ENCODE results near the gene SFXN3.

The SFXN3 gene

DNA sequence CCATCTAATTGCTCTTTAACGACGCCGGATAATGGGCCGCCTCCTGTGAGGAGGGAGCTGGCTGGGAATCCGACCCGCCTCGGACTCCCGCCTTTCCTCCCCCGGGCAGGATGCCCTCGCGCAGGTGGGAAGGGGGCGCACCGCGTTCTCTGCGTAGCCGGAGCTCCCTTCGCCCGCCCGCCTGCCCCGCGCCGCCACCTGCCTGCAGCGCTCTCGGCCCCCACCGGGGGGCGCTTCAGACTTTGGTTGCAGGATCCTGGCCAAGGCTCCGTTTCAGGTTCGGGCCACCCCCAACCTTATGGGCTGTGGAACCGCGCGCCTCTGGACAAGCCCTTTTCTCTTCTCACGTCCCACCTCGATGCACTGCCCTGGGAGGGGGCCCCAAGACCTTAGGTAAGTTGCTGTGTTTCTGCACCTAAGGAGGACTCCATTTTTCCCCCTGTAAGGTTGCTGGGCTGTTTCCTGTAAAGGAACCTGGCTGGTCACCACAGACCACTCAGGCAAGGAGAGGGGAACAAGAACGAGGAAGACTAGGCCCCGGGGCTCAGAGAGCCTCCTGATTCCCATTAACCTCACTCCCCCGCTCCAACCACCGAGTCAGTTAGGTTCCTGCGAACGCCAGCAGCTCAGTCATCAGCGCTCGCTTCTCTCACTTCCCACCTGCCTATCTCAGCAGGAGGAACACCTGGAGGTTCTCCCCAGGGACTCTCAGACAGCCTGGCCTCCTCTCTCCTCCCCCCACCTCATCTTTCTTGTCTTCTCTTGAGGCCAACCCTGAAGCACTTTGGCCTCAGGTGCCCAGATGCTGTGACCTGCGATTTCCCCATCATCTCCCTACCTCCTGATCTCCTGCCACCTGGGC, 19.4 kb downstream of the SFXN3 start:
- in situ Hi-C loops (cut with HindIII; ENCODE audit: low sequenced_read_pairs) = no loop called here

DNA sequence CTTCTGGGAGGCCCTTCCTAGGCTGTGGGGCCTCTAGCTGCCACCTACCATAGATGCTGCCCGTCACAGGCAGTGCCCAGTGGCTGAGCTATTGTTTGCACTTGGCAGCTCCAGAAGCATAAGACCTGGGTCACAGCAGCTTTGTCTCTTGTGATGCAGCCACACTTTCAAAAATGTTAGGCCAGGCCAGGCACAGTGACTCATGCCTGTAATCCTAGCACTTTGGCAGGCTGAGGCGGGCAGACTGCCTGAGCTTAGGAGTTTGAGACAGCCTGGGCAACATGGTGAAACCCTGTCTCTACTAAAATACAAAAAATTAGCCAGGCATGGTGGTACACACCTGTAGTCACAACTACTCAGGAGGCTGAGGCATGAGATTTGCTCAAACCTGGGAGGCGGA, 21.3 kb downstream of the SFXN3 start:
- in situ Hi-C loops (cut with HindIII; ENCODE audit: low sequenced_read_pairs) = no loop called here

DNA sequence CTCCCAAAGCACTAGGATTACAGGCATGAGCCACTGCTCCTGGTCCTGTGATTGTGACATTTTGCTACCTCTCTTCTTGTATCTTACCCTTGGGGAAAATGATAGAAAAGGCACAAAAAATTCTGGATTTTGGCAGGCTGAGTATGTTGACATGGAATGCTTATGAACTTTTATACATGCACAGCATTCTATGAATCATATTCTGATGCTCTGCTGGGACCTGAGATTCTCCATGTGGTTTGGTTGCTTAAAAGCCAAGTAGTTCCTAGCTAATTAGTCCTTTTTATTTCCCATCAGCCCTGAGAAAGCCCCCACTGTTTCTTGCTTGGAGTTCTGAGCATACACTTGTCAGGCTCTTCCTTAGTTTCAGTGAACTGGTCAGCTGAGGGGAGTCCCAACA, 22.5 kb downstream of the SFXN3 start:
- in situ Hi-C loops (cut with HindIII; ENCODE audit: low sequenced_read_pairs) = no loop called here

DNA sequence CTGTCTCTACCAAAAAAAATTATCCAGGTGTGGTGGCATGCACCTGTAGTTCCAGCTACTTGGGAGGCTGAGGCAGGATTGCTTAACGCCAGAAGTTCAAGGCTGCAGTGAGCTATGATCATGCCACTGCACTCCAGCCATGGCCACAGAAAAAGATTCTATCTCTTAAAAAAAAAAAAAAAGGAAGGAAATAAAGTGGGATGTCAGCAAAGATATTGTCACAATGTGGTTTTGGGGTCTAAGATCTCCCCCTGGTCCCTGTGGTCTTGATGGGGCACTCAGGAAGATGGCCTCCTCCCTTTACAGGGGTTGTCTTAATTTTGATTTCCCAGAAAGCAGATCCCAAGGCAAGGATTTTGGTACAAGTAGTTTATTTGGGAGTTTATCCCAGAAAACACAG, 23.3 kb downstream of the SFXN3 start:
- in situ Hi-C loops (cut with HindIII; ENCODE audit: low sequenced_read_pairs) = no loop called here

DNA sequence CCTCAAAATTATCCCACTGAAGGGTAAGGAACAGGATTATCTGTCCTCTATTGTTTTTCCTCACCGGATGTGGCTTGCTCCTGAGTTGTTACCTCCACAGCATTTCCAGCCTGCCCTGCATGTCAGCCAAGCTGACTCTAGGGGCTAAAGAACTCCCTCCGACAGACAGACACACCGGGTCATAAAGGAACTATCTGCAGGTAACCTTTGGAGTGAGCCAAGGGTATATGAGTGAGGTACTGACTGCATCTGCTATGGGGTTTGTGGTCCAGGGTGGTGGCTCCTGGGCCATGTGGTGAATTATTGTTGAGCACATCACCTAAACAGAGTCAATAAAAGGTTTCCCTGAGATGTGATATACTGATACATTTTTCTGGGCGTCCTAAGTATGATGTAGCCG, 23.8 kb downstream of the SFXN3 start:
- in situ Hi-C loops (cut with HindIII; ENCODE audit: low sequenced_read_pairs) = no loop called here

DNA sequence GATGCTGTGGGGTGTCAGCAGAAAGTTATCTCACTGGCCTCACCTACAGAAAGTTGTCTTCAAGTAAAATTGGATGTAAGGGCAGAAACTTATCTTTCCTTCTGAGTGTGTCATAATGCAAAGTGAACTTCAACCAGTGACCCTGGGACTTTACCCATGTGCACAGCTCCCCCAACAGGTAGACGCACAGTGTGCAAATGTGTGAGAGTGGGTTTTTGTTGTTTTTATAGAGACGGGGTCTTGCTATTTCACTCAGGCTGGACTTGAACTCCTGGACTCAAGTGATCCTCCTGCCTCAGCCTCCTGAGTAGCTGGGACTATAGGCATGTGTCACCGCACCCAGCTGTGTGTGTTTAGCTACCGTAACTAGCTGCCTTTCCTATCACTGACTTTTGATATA, 24.4 kb downstream of the SFXN3 start:
- in situ Hi-C loops (cut with HindIII; ENCODE audit: low sequenced_read_pairs) = no loop called here

DNA sequence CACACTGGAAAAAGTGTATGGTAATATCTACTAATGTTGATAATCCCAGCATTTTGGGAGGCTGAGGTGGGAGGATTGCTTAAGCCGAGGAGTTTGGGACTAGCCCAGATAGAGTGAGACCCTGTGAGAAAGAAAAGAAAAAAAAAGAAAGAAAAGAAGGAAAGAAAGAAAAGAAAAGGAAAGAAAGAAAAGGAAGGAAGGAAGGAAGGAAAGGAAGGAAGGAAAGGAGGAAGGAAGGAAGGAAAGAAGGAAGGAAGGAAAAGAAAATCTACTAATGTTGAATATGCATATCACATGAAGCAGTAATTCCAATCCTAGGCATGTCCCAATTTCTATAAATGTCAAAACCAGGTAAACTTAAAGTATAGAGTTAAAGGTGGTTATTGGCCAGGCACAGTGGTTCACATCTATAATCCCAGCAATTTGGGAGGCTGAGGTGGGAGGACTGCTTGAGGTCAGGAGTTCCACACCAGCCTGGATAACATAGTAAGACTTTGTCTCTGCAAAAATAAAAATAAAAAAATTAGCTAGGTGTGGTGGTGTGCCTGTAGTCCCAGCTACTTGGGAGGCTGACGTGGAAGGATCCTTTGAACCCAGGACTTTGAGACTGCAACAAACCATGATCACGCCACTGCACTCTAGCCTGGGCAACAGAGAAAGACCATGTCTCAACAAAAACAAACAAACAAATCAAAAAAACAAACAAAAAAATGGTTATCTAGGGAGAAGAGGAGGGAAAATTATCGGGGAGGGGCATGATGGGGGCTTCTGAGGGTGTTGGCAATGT, 25.5 kb downstream of the SFXN3 start:
- in situ Hi-C loops (cut with HindIII; ENCODE audit: low sequenced_read_pairs) = no loop called here

DNA sequence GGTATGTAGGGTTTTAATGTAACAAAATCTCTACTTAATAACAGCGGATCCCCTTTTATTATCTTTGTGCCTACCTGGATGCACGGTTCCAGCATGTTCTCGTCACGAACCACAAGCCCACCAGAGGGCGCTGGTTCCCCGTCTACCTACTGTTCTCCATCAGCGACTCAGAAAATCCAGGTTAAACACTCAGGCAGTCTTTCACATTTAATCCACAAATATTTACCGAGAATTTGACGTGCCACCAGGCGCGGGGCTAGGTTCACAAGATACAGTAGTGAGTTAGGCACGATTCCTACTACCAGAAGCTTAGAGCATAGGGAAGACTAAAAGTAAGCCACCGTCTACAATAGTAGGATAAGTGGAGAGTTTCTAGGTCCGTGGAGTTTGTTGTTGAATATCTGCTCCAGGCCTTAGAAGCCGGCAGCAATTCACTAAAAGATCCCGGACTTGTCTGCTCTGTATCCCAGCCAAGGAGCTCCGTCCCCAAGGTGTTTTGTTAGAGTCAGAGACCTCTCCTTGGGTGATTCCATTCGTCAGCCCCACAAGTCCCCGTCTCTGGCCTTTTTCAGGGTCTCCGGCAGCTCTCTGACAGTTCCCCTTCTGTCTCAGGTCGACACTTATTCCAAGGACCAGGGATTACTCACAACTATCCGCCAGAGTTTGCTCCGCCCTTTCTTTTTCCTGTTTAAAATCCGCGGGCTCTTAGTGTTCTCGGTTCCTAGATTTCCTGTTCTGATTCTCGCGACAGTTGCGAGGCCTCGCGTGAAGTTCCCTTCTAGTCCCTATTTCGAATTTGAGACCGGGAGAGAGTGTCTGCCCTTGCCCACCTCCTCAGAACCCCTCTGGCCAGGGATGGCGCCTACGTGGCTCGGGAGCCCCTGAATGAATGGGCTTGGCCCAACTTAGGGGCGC, 29.3 kb downstream of the SFXN3 start:
- in situ Hi-C loops (cut with HindIII; ENCODE audit: low sequenced_read_pairs) = no loop called here

DNA sequence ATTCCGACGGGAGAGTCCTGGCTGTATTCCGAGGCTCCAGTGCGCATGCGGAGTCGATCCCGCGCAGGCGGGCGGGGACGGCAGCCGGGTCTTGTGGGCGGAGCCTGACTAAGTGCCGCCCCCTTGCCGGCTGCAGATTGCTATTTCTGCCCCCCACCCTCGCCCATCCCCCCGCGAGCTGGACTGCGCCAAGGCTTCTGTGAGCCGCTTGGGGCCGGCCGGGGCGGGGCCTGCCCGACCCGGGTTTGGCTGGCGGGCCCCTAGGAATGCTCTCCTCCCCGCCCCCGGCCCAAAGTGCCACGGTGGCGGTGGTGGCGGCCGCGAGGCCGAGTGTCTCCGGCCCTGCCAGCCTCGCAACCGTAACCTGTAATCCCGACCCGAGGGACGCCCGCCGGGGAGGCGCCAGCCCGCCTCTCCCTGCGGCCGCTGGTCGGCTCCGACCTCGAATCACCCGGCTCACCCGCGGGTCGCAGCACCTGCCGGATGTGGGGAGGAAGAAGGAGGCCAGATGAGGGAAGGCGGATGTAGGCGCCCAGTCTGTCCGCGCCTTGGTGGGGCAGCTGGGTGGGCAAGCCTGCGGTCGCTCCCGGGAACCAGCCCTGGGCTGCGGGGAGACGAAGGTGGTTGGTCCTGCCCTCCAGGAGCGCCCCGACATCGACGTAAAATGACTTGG, 30.1 kb downstream of the SFXN3 start:
- in situ Hi-C loops (cut with HindIII; ENCODE audit: low sequenced_read_pairs) = no loop called here

DNA sequence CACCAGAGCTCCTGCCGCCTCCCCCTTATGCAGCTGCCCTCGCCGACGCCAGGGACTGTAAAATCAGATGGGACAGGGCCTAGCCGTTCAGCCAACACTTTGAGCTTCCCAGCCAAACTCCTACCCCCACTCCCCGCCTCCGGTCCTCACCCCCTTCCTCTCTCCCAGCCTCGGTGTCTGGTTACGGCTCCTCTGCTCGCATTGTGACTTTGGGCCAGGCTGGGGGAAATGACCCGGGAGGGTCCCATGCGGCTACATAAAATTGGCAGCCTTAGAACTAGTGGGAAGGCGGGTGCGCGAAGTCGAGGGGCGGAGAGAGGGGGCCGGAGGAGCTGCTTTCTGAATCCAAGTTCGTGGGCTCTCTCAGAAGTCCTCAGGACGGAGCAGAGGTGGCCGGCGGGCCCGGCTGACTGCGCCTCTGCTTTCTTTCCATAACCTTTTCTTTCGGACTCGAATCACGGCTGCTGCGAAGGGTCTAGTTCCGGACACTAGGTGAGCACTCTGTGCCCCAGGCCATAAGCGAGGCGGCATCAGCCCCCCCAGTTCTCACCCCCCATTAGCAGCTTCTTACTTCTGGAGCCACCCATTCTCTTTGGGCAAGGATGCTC, 30.7 kb downstream of the SFXN3 start, which contains the start of gene KAZALD1:
Gene KAZALD1 (plus strand): TSS at position 366 of the 608 bp plus-strand sequence. CDS start 604 bp downstream, outside the sequence.
- in situ Hi-C loops (cut with HindIII; ENCODE audit: low sequenced_read_pairs) = no loop called here

DNA sequence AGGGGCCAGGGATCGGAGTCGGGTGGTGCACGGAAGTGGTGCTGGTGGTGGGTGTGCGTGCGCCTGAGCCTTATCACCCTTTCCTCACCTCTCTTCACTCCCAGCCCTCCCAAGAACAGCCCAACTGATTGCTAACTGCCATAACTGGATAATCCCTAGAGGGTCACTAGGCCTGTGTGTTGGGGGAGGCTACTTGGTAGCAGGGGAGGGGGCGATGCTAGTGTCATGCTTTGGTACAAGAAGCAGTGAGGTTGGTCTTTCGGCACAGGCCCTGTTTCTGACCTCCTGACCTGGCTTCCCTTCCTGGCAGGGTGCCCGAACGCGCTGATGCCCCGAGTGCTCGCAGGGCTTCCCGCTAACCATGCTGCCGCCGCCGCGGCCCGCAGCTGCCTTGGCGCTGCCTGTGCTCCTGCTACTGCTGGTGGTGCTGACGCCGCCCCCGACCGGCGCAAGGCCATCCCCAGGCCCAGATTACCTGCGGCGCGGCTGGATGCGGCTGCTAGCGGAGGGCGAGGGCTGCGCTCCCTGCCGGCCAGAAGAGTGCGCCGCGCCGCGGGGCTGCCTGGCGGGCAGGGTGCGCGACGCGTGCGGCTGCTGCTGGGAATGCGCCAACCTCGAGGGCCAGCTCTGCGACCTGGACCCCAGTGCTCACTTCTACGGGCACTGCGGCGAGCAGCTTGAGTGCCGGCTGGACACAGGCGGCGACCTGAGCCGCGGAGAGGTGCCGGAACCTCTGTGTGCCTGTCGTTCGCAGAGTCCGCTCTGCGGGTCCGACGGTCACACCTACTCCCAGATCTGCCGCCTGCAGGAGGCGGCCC, 31.4 kb downstream of the SFXN3 start:
- in situ Hi-C loops (cut with HindIII; ENCODE audit: low sequenced_read_pairs) = no loop called here

DNA sequence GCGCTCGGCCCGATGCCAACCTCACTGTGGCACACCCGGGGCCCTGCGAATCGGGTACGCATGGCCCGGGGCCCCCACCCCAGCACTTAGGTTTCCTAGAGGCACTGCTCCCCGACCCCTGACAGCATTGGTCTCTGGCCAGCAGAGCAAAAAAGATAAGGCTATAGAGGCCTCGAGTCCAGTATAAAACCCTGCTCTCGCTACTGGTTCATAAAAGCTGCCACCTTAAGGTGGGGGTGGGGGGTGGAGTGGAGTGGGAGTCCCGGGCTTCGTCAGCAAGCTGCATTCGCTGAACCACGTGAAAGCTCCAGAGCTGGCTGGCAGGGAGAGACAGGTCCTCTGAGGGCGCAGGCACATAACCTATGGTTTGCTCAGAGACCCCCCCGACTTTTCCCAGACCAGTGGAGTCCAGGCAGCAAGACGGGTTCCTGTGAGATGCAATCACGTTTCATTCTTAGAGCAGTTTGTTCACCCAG, 32.1 kb downstream of the SFXN3 start:
- in situ Hi-C loops (cut with HindIII; ENCODE audit: low sequenced_read_pairs) = no loop called here

DNA sequence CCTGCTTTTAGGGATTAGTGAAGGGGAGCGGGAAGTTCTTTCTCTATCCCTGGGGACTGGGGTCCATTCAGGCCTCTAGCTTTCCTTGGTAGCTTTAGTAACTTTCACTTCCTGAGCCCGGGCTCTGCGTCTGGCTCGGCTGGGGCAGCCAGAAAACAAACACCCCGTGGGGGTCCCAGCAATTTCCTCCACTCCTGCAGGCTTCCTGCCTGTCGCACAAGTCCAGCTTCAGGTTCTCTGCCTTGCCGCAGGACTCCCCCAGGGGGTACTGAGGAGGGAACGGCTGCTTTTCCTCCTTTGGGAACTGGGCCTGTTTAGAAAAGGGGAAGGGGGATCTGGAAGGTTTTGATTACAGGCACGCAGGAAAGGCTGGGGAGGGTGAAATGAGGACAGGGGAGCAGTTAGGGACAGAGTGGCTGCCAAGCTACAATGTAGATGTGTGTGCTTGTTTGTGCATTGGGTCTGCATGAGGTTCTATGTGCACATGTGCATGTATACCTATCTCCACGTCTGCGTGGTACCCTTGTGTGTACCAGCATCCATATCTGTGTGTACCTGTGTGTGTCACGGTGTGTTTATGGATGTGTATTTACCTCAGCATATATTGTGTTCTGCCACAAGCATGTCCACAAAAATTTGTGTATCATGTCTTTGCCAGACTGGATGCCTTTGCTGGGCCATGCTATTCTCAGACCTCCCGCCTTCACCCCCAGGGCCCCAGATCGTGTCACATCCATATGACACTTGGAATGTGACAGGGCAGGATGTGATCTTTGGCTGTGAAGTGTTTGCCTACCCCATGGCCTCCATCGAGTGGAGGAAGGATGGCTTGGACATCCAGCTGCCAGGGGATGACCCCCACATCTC, 32.7 kb downstream of the SFXN3 start:
- in situ Hi-C loops (cut with HindIII; ENCODE audit: low sequenced_read_pairs) = no loop called here

DNA sequence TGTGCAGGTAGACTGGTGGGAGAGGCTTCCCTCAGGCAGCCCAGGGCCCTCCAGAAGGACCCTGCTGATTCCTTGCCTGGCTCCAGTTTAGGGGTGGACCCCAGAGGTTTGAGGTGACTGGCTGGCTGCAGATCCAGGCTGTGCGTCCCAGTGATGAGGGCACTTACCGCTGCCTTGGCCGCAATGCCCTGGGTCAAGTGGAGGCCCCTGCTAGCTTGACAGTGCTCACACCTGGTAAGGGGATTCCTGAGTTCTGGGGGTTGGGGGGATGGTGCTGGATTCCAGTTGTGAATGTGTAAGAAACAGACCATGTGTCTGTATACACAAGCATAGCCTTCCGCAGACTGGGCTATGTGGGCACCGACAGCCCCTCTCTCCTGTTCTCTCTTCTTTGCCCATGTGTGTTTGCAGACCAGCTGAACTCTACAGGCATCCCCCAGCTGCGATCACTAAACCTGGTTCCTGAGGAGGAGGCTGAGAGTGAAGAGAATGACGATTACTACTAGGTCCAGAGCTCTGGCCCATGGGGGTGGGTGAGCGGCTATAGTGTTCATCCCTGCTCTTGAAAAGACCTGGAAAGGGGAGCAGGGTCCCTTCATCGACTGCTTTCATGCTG, 33.5 kb downstream of the SFXN3 start:
- in situ Hi-C loops (cut with HindIII; ENCODE audit: low sequenced_read_pairs) = no loop called here

DNA sequence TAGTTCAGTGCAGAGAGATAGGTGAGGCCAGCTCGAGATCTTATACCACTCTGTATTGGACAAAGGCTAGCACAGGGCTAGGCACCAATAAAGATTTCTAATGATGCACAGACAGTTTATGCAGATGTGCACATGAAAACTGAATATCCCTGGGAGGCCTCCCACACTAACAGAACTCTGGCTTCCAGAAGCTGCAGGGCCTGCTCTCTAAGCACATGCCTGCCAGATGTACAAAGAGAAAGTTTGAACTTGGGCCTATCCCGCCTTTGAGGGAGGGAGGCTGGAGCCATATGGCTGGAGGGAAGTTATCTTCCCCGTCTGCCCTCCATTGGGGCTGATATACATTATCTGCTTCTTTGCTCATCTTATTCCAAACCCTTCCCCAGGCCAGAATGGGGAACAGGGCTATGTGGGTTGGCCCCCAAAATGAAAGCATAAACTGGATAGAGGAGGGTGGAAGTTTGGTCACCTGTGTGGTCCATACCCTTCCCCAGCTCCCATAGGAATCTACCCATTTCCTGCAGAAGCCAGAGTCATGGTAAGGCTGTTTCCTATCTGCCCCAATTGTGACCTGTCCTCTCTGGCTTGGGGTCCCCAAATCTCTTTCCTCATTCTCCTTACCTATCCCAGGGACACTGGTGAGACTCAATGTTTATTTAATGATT, 34.6 kb downstream of the SFXN3 start:
- in situ Hi-C loops (cut with HindIII; ENCODE audit: low sequenced_read_pairs) = no loop called here

DNA sequence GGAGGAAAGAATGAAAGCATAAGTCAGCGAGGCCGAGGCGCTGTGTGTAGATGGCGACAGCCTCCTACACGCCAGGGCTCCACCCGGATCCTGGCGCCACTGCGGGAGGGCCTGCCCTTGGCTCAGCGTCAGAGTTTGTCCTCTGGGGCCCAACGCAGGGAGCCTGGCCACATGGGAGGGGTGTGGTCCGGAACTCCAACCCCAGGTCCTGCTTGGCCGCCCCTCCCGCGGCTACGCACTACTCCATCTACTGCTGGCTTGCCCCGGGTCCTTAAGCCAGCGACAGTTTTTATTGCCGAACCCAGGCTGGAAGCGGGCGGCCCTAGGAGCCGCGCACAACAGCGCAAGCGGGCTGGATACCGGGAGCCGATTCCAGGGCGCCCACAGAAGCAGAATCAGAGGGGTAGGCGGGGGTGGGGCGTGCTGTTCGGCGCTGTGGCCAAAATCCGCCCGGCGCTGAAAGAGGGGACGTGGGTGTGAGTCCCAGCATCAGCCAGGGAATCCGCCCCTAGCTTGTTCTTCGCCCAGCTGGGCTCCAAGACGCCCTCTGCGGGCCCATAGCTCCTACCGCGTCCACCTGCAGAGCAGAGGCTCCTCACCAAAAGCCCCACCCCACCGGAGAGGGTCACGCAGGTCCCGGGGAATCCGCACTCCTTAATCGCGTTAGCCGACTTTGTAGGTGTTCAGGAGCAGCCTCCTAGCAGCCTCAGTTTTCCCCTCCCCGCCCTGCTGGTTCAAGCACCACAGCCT, 35.3 kb downstream of the SFXN3 start:
- in situ Hi-C loops (cut with HindIII; ENCODE audit: low sequenced_read_pairs) = no loop called here

All from endothelial cell of hepatic sinusoid (primary cell).